PC-9 (cell line): ENCODE results near the gene NFIX.

Source experiments
- EZH2 ChIP-seq: fragments of 200-600 bp; sonication (generic); IDR thresholded peaks from 2 replicates; pipeline ENCODE4 v1.8.0; 2017; ENCODE audit warnings: antibody characterized with exemption, low read depth
- TF ChIP-seq, protein P1 (sequence below): fragments of 200-600 bp; sonication (generic); conservative IDR thresholded peaks from 2 replicates; pipeline ENCODE4 v1.6.1; 2017; ENCODE audit warnings: mixed run types, antibody characterized with exemption, mild to moderate bottlenecking, moderate library complexity

DNA sequence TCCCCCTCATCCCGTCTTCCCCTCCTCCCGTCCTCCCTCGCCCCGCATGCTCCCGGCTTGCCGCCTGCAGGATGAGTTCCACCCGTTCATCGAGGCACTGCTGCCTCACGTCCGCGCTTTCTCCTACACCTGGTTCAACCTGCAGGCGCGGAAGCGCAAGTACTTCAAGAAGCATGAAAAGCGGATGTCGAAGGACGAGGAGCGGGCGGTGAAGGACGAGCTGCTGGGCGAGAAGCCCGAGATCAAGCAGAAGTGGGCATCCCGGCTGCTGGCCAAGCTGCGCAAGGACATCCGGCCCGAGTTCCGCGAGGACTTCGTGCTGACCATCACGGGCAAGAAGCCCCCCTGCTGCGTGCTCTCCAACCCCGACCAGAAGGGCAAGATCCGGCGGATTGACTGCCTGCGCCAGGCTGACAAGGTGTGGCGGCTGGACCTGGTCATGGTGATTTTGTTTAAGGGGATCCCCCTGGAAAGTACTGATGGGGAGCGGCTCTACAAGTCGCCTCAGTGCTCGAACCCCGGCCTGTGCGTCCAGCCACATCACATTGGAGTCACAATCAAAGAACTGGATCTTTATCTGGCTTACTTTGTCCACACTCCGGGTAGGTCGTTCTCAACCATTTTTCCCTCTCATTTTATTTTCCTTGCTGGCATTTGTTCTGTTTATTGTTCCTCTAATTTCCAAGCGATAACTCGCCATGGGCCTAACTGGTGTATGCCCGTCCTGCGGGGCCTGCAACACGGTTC, 29.8 kb downstream of the NFIX start:
- TF ChIP-seq, protein P1, sequence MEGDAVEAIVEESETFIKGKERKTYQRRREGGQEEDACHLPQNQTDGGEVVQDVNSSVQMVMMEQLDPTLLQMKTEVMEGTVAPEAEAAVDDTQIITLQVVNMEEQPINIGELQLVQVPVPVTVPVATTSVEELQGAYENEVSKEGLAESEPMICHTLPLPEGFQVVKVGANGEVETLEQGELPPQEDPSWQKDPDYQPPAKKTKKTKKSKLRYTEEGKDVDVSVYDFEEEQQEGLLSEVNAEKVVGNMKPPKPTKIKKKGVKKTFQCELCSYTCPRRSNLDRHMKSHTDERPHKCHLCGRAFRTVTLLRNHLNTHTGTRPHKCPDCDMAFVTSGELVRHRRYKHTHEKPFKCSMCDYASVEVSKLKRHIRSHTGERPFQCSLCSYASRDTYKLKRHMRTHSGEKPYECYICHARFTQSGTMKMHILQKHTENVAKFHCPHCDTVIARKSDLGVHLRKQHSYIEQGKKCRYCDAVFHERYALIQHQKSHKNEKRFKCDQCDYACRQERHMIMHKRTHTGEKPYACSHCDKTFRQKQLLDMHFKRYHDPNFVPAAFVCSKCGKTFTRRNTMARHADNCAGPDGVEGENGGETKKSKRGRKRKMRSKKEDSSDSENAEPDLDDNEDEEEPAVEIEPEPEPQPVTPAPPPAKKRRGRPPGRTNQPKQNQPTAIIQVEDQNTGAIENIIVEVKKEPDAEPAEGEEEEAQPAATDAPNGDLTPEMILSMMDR, result no peak
- TF ChIP-seq EZH2, result no peak
